CD4-positive, alpha-beta T cell treated with Interleukin-17A for 4 hours (primary cell): ENCODE data around the gene CRTAC1.

Experiments used
- DNase-seq: peaks from one replicate; pipeline ENCODE4 v3.0.0-alpha.2; 2020; ENCODE audit warnings: mixed read lengths

Gene CRTAC1

GRCh38 chr10:98029149-98030092, 1.0 kb downstream of the CRTAC1 start:
- no peak for DNase-seq

- DNase-seq: peak; percentile 71
Measured at GRCh38 chr10:98028168-98028770, 2.2 kb downstream of the CRTAC1 start.

DNA sequence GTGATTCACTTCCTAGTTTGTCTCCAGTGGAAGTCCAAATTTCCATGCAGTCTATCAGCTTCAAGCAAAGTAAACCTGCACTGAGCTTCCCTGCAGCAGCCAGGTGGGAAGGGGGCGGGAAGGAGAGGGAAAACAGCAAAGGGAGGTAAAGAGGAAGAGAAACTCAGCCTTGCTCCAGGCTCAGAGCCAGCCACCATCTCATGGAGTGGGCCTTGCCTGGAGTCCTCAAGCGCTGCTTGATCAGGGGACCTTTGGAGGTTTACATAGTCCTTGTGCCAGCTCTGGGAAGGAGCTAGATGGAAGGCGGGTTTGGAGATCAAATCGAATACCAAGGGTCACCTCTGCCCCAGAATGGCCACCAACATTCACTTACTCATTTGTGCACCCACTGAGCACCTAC, 7.4 kb downstream of the CRTAC1 start:
- no peak for DNase-seq

GRCh38 chr10:98020784-98021183, 9.6 kb downstream of the CRTAC1 start:
- no peak for DNase-seq

GRCh38 chr10:98020254-98020653, 10.2 kb downstream of the CRTAC1 start:
- DNase-seq: no peak

- no peak for DNase-seq
Measured at GRCh38 chr10:98019784-98020183, 10.6 kb downstream of the CRTAC1 start.

GRCh38 chr10:98016772-98017475, 13.5 kb downstream of the CRTAC1 start:
- no peak for DNase-seq

- no peak for DNase-seq
Measured at GRCh38 chr10:98013776-98014175, 16.6 kb downstream of the CRTAC1 start.

DNA sequence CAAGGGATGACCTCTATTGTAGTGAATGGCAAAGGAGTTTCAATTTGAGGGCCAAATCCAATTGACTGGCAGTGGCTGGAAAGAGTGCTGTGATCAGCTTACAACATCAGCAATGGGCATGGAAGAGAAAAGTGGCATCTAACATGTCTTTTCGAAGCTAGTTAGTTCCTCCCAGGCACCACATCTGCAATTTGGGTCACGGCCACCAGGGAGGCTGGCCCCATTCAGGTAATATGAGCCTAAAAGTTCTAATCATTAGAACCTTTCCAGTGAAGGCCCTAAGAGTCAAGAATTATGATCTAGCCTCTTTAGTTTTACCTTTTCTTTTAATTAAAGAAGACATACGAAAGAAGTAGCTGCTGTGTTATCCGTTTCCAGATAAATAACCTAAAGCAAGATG, 17.3 kb downstream of the CRTAC1 start:
- DNase-seq: no peak

DNA sequence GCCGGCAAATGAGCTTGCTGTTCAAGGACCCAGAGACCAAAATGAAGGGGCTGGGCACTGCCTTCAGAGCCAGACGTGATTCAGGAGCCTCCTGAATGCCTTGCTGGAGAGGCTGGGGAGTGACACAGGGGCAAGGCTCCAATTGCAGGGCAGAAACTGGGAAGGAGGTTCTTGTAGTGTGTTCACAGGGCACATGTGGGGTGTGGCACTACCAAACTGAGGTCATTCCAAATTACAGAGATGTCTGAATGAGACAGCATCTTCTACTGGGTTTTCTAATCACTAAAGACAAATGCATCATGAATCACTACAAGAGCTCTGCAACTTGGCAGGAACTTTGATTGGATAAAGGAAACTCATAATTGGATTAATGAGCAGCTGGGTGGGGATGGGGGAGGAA, 17.8 kb downstream of the CRTAC1 start:
- no peak for DNase-seq

- DNase-seq: no peak
Measured at GRCh38 chr10:98010939-98011685, 19.3 kb downstream of the CRTAC1 start.

DNA sequence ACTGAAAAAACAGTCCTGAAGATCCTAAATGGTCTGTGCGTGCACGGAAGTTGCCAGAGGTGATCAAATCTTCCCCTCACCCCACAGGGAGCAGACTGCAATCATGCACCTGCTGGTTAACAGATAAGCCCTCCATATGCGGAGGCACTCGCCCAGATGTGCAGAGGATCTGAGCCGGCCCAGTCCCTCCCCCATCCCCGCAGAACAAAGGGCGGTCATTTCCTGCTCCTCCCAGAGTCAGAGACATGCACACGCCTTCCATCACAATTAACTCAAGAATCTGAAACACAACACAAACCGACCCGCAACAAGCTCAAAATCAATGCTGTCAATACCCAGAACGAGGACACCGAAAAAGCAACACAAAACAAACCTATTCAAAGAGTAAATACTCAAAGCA, 24.2 kb downstream of the CRTAC1 start:
- DNase-seq: no peak

DNA sequence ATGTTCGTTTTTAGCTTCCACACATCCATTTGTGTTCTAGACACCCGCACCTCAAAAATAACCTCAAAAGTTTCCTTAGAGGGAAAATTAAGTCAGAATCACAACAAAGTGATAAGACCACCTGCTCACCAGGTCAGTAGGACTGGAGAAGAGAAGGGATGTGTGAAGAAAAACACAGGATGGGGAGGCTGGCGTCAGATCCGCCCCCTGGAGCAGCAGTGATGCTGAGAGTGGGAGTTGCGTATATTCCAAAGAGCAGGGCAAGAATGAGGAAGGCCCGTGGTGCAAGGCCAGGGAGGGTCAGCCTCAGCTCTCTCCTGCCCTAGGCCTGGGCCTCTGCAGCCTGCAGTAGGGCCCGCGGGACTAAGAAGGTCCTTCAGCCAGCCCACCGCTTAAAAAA, 28.7 kb downstream of the CRTAC1 start:
- no peak for DNase-seq

GRCh38 chr10:98000346-98000745, 30.1 kb downstream of the CRTAC1 start:
- DNase-seq: no peak

- DNase-seq: no peak
Measured at GRCh38 chr10:97999923-98000248, 30.5 kb downstream of the CRTAC1 start.

GRCh38 chr10:97999066-97999922, 31.1 kb downstream of the CRTAC1 start:
- DNase-seq: no peak

- no peak for DNase-seq
Measured at GRCh38 chr10:97991871-97992270, 38.5 kb downstream of the CRTAC1 start.

GRCh38 chr10:97981816-97982215, 48.6 kb downstream of the CRTAC1 start:
- no peak for DNase-seq

GRCh38 chr10:97977673-97978072, 52.7 kb downstream of the CRTAC1 start:
- DNase-seq: no peak

- DNase-seq: no peak
Measured at GRCh38 chr10:97975598-97975997, 54.8 kb downstream of the CRTAC1 start.

- DNase-seq: no peak
Measured at GRCh38 chr10:97974526-97975525, 55.6 kb downstream of the CRTAC1 start.
